Mucosa of descending colon (tissue), 3 donors: ENCODE results near the gene LRRN3. TPM values are rescaled to one million over a fixed set of nuclear protein-coding genes. Genes with fewer than 3 reads are reported as not detected.

Source experiments
- ATAC-seq: fragments of 200-7000 bp; cut with Tn5 transposase; one replicate; pipeline ENCODE4 v1.9.1; 2020; ENCODE audit warnings: mild to moderate bottlenecking, moderate library complexity
- DNase-seq, 3 donors: peaks; one replicate each; pipeline ENCODE4 v3.0.0-alpha.2; 2020
- H3K36me3 ChIP-seq: fragments of 200-600 bp; one replicate; pipeline ENCODE4 v1.8.0; 2021; ENCODE audit warnings: low read depth, mild to moderate bottlenecking
- H3K4me1 ChIP-seq: fragments of 200-600 bp; one replicate; pipeline ENCODE4 v1.8.0; 2021; ENCODE audit warnings: low read depth, mild to moderate bottlenecking
- H3K4me3 ChIP-seq: fragments of 200-600 bp; one replicate; pipeline ENCODE4 v1.8.0; 2021; ENCODE audit warnings: mild to moderate bottlenecking
- H3K9me3 ChIP-seq: fragments of 200-600 bp; one replicate; pipeline ENCODE4 v1.8.0; 2021; ENCODE audit warnings: mild to moderate bottlenecking
- intact Hi-C, 2 donors: fragments of 100-400 bp; cut with DNase I in 1 of 2; cut with micrococcal nuclease in 1 of 2; formaldehyde crosslinking; loops; one replicate each; pipeline versions ENCODE4 v1.11.0 to v1.11.1; 2022; cut with DNase I, micrococcal nuclease
- total RNA-seq, 3 donors: library from RNA; stranded (reverse); fragmentation: NEBNext Ultra II Directional in 2 of 3; extraction: Animal tissue kit (Norgen Biotek cat#: 25700) in 2 of 3; gene quantifications; one replicate each; pipeline versions ENCODE4 v1.2.1 to v1.2.4, GENCODE V29; 2021 to 2023
- TF ChIP-seq, protein P1 (sequence below): fragments of 200-600 bp; IDR thresholded peaks from one replicate; pipeline ENCODE4 v1.8.0; 2022; ENCODE audit warnings: antibody characterized with exemption, mild to moderate bottlenecking
- donor health status: DM: no; HTN: no; CAD: no; lungs with moderate emphysema.
- donor health status: DM: no; HTN: no; CAD: no.
- donor health status: DM: no; HTN: yes; CAD: no.

Gene LRRN3
- total RNA-seq, 3 donors from 2014 or later, result 0.29 to 0.80 (median 0.73) TPM

GRCh38 chr7:111092406-111093236, 1.7 kb downstream of the LRRN3 start:
- DNase-seq (no peak), ATAC-seq (peak; percentile 39)
- intact Hi-C loops, result loop anchor here (5.0 to 10.0 kb wide), 2 partner anchors 392 to 395 kb away; no protein-coding TSS in a partner anchor
- Histone ChIP-seq H3K4me3 (no peak overlapping the region), H3K9me3 (no peaks in the 10 kb centered on the region), H3K4me1 (no peaks in the 10 kb centered on the region), H3K36me3 (no peaks in the 10 kb centered on the region)
- TF ChIP-seq, protein P1, sequence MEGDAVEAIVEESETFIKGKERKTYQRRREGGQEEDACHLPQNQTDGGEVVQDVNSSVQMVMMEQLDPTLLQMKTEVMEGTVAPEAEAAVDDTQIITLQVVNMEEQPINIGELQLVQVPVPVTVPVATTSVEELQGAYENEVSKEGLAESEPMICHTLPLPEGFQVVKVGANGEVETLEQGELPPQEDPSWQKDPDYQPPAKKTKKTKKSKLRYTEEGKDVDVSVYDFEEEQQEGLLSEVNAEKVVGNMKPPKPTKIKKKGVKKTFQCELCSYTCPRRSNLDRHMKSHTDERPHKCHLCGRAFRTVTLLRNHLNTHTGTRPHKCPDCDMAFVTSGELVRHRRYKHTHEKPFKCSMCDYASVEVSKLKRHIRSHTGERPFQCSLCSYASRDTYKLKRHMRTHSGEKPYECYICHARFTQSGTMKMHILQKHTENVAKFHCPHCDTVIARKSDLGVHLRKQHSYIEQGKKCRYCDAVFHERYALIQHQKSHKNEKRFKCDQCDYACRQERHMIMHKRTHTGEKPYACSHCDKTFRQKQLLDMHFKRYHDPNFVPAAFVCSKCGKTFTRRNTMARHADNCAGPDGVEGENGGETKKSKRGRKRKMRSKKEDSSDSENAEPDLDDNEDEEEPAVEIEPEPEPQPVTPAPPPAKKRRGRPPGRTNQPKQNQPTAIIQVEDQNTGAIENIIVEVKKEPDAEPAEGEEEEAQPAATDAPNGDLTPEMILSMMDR, result no peak

GRCh38 chr7:111093496-111093895, 2.6 kb downstream of the LRRN3 start:
- Histone ChIP-seq H3K9me3 (no peaks in the 10 kb centered on the region), H3K36me3 (no peaks in the 10 kb centered on the region), H3K4me3 (no peak overlapping the region), H3K4me1 (no peaks in the 10 kb centered on the region)
- TF ChIP-seq, protein P1, result no peak
- intact Hi-C loops, result loop anchor here (5.0 to 10.0 kb wide), 2 partner anchors 391 to 394 kb away; no protein-coding TSS in a partner anchor
- DNase-seq, result no peak
- ATAC-seq, result no peak

GRCh38 chr7:111094419-111094818, 3.5 kb downstream of the LRRN3 start:
- no peak for ATAC-seq
- H3K36me3 ChIP-seq, result no peaks in the 10 kb centered on the region
- H3K4me1 ChIP-seq, result no peaks in the 10 kb centered on the region
- intact Hi-C loops, result loop anchor here (5.0 to 10.0 kb wide), 2 partner anchors 390 to 393 kb away; no protein-coding TSS in a partner anchor
- H3K9me3 ChIP-seq, result no peaks in the 10 kb centered on the region
- DNase-seq, result no peak
- TF ChIP-seq, protein P1, result no peak
- no peak overlapping the region for H3K4me3 ChIP-seq

DNA sequence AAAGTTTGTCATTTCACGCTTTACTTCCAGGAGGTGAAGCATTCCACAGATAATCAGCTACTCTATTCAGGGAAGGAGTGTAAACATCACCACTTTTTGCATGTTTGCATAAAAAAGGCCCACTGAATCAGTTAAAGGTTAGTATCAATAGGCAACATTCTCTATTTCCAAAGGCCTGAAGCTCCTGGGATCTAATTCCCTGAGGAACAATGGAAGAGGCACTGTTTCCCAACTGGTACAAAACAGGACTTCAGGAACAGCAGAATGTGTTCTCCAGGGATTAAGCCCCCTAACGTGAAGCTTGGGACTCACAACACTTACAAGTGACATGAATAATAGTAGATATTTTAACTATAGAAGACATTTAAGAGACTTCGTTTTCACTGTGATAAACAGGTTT, 6.1 kb downstream of the LRRN3 start:
- Histone ChIP-seq H3K4me3 (no peak overlapping the region), H3K36me3 (no peaks in the 10 kb centered on the region), H3K4me1 (no peaks in the 10 kb centered on the region), H3K9me3 (no peaks in the 10 kb centered on the region)
- intact Hi-C loops, result loop anchor here in 1 of 2 donors (10.0 kb wide), 1 partner anchor 388 kb away; no protein-coding TSS in a partner anchor
- no peak for DNase-seq
- no peak for ATAC-seq
- TF ChIP-seq, protein P1, result no peak

DNA sequence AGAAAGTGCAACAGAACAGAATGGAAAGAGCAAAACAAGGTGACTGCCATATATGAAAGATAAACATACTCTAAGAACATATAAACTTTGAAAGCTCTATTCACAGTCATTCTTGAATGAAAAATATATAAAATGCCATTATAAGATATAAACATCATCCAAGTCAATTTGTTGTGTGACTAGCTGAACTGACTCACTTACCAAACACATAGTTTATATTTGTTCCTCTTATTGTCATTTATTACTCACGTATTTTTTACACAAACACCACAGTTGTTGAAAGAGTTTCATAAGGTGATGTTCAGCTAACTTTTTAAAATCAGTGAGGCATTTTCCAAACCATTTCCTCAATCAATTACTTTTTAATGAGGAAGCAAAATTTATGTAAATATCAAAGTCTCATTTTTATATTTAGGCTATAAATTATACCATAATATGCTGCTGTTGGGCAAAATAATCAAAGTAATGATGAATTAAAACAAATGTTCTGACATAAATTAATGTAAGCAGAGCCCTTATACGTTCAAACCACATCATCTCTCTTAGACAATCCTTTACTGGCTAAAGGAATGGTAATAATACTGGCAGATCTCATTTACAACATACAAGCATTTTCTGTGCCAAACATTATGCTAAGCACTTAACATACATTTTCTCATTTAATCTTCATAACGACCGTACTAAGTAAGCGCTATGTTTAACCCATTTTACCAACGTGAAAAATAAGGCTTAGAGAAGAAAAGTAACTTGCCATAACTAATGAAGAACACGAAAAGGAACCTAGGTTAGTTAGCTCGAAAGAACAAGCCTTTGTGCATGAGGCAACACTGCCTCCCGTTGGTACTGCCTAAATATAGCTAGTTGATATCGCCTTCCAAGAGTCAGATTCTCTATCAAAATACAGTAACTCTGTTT, 7.3 kb downstream of the LRRN3 start:
- no peaks in the 10 kb centered on the region for H3K36me3 ChIP-seq
- H3K4me3 ChIP-seq, result no peak overlapping the region
- no peaks in the 10 kb centered on the region for H3K9me3 ChIP-seq
- intact Hi-C loops, result loop anchor here in 1 of 2 donors (10.0 kb wide), 1 partner anchor 387 kb away; no protein-coding TSS in a partner anchor
- no peaks in the 10 kb centered on the region for H3K4me1 ChIP-seq
- DNase-seq (peak in 2 of 3 donors; percentile 31 to 47), ATAC-seq (peak; percentile 71)
- TF ChIP-seq, protein P1, result peak; percentile 18
